H1 (cell line): ENCODE measurements around the gene CAPNS1.

Experiments
- CTCF ChIP-seq, 3 experiments: IDR thresholded peaks; 1 replicate in 2 of 3; 2 replicates in 1 of 3; pipeline versions ENCODE4 v1.5.1 to v1.6.1; 2011; ENCODE audit warnings: low read length in 3 of 3, mild to moderate bottlenecking in 3 of 3, inconsistent platforms in 2 of 3, low read depth in 1 of 3, moderate library complexity in 1 of 3; ENCODE audit not compliant: insufficient read depth in 1 of 3; ENCODE audit errors: control extremely low read depth in 1 of 3
- EZH2 ChIP-seq: fragments of 200-600 bp; sonication (generic); IDR thresholded peaks from 2 replicates; pipeline ENCODE4 v1.7.1; 2012; ENCODE audit warnings: low read depth, mild to moderate bottlenecking, moderate library complexity, low read length, inconsistent platforms; ENCODE audit not compliant: severe bottlenecking
- JUND ChIP-seq: IDR thresholded peaks from 2 replicates; pipeline ENCODE4 v1.6.1; 2011; ENCODE audit warnings: mild to moderate bottlenecking, improper control_type of control experiment, low read length
- POLR2A ChIP-seq, 2 experiments: IDR thresholded peaks; 1 replicate in 1 of 2; 2 replicates in 1 of 2; pipeline ENCODE4 v1.6.1; 2011; ENCODE audit warnings: low read depth in 2 of 2, low read length in 2 of 2, mild to moderate bottlenecking in 2 of 2; ENCODE audit errors: control extremely low read depth in 1 of 2
- POLR2AphosphoS5 ChIP-seq: IDR thresholded peaks from 2 replicates; pipeline ENCODE4 v1.6.1; 2011; ENCODE audit warnings: low read depth, low read length
- RBBP5 ChIP-seq: IDR thresholded peaks from 2 replicates; pipeline ENCODE4 v1.7.1; 2012; ENCODE audit warnings: low read depth, mild to moderate bottlenecking, inconsistent platforms, low read length, moderate library complexity, borderline replicate concordance

- TF ChIP-seq CTCF (IDR thresholded peaks at IDR 0.05; ENCODE audit: control extremely low read depth in 1 of 3, insufficient read depth in 1 of 3, low read depth in 1 of 3, low read length in 3 of 3) (no peak), POLR2A (IDR thresholded peaks at IDR 0.05; ENCODE audit: control extremely low read depth in 1 of 2, low read depth in 2 of 2, low read length in 2 of 2) (no peak), RBBP5 (no peak), POLR2AphosphoS5 (no peak), EZH2 (no peak), JUND (no peak)
These were observed 14.3 kb upstream of the CAPNS1 start for GRCh38 chr19:36125557-36125956.
